DMS79 (cell line): ENCODE data around the gene AZGP1.
"Not testable (repeated sequence)": the region's sequence is repeated elsewhere in the genome, so short reads cannot be mapped to it uniquely, and the experiment has no call there.

Experiments
- DNase-seq: peaks from one replicate; lab custom pipeline; 2025; lab: John Stamatoyannopoulos, UW

Gene AZGP1

DNA sequence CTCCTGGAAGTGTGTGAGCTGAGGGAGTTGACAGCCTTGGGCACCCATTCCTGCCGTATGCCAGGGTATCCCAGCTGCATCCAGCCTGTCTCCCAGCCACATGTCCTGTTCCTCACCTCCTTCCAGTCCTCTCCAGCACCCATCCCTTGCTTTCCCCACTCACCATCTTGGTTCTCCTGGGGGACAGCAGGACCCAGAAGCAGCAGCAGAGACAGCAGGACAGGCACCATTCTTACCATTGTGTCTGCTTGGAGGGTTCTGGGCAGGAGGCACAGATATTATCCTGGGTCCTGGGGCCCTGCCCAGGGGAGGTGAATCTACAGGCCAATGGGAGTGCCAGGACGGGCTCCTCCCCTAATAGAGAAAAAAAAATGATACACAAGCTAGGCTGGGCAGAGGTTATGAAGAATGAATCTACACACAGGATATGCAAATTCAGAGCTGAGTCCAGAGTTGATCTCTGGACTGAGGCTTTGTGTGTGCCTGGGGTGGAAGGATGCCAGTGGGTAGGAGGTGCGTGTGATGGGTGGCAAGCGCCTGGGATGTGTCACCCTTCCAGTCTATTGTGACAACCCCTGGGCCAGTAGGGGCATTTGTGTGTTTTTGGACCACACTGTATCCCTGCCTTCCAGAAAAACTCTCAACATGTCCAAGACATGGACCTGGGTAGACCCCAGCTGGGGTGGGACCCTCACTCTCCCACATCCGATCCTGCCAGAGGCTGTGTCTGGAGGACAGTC is at the start of gene AZGP1:
TSS of gene AZGP1 (minus strand) at position 250 of the 740 bp plus-strand sequence. CDS start at position 239, 11 bp downstream.
- DNase-seq: no peak

DNA sequence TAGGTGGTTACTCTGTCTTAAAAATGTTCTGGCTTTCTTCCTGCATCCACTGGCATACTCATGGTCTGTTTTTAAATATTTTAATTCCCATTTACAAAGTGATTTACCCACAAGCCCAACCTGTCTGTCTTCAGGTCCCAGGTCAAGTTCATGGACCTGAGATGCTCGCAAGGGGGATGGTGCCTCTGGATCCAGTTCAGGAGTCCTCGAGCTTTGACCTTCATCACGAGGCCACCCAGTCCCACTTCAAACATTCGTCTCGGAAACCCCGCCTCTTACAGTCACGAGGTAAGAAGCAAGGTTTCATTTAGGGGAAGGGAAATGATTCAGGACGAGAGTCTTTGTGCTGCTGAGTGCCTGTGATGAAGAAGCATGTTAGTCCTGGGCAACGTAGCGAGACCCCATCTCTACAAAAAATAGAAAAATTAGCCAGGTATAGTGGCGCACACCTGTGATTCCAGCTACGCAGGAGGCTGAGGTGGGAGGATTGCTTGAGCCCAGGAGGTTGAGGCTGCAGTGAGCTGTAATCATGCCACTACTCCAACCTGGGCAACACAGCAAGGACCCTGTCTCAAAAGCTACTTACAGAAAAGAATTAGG is 48.3 kb upstream of the AZGP1 start:
- no peak for DNase-seq

DNA sequence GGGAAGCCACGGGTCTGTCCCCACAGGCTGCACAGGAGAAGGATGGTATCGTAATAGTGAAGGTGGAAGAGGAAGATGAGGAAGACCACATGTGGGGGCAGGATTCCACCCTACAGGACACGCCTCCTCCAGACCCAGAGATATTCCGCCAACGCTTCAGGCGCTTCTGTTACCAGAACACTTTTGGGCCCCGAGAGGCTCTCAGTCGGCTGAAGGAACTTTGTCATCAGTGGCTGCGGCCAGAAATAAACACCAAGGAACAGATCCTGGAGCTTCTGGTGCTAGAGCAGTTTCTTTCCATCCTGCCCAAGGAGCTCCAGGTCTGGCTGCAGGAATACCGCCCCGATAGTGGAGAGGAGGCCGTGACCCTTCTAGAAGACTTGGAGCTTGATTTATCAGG is 47.7 kb upstream of the AZGP1 start:
- DNase-seq: no peak

DNA sequence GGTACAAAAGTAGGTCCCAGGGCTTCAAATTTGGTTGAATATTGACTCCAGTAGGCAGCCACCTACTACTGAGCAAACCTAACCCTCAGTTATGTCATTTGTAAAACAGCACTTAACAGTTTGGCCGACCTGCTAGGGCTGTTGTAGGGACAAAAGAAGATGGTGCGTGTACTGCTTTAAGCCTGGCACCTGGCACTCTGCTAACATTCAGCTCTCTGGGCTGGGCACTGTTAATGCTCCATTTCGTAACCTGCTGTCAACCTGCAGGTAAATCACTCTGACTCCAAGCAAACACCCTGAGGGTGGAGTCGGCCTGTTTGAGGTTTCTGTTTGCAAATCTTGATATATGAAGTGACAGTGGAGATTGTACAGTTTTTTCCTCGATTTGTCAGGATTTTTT is 46.8 kb upstream of the AZGP1 start:
- DNase-seq: no peak

GRCh38 chr7:100021297-100021696 is 45.5 kb upstream of the AZGP1 start:
- DNase-seq: no peak

DNA sequence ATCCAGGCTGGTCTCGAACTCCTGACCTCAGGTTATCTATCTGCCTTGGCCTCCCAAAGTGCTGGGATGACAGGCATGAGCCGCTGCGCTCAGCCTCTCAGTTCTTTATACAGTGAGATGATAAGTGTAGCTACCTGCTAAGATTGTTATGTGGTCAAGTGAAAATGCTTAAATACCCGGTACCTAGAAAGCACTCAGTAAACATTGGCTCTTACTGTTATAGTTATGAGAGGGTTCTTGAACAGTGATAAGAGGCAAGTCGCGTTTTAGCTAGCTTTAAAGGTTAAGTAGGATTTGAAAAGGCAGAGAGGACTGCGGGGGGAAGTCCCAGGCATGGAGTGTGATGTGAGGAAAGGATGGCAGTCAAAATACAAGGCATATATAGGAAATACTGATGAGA is 44.1 kb upstream of the AZGP1 start:
- DNase-seq: peak; percentile 89

DNA sequence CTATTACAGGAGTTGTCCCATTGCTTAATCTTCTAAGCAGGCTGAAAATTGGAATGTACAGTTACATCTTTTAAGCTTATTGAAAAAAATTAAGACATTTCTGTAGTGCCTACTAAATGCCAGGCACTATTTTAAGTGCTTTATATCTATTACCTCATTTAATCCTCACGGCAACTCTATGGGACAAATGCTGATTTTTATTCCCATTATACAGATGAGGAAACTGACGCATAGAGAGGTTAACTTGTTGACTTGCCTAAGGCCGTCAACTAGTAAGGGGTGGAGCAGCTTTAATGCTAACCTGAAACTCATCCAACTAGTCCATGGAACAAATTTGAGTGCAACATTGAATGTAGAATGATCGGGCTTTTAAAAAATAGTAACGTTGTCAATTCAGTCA is 42.0 kb upstream of the AZGP1 start:
- no peak for DNase-seq

- no peak for DNase-seq
These were observed 41.5 kb upstream of the AZGP1 start for GRCh38 chr7:100017300-100017699.

DNA sequence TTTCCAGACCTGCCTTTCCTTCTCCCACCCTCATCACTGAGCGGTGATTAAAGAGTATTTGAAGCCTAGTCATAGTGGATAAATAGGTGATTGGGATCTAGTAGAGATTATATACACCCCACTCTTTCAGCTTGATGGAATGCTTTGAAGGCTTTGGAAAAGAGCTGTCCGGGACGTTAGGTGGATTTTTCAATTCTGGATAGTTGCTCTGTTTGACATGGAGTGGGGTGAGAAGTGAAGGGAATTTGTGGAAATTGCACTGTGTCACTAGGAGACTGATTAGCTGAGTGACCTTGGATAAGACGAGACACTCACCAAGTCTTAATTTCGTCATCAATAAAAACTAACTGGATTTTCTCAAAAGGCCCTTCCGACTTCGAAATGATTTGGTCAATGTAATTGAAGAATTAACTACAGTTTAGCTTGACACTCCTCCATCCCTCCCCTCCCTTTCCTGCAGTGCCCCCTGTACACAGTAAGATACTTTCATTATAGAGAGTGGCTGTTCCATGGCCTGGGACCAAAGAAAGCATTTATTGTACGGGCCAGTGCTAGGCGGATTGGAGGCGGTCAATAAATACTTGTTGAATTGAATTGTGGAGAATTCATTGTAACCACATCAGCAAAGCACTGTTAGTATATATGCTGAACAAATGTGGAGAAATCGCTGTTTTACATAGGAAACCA is 40.5 kb upstream of the AZGP1 start:
- DNase-seq: no peak

DNA sequence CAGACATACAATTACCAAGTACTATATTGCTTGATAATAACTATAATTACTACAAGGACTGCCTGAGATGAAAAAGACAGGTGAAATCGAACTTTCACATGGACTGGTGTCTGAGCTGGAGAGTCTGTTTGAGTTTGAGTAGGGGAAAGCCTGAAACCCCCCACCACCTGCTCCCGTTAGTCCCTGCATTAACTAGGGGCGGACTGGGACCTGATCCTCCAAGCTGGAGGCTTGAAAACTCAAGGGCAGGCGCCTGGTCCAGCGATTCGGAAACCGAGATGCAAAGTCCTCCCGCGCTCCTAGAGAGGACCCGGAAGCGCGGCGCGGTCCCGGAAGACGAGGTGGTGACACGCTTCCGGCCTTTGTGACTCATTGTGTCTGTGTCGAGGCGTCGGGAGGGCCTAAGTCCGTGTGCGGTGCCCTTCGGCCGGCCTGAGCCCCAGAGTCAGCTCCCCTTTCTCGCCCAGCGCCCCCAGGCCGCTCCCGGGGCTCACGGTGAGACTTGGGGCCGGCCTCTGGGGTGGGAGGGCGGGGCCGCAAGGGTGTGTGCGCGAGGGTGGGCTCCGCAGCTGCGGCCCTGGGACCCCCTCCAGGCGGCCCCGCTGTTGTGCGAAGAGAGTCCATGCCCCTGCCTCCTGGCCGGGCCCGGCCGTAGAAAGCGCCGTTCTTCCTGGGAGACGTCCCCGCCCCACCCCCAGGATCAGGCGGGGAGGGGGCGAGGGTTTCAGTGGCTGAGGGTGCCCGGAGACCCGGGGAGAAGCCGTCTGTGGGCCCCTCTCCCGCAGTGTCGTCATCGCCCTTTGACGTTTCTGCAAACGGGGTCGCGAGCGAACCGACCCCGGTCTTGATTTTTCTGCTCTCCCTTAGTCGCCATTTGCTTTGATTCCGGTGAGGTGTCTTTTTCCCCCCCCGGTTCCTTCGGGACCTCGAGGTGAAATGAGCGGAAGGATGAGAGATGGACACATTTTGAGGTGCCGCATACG is 39.7 kb upstream of the AZGP1 start, which contains the start of gene ZKSCAN1:
TSS of gene ZKSCAN1 (plus strand) at position 365 of the 983 bp plus-strand sequence. CDS start 7,911 bp downstream, outside the sequence.
- DNase-seq: peak; percentile 85

- DNase-seq: no peak
These were observed 37.5 kb upstream of the AZGP1 start for GRCh38 chr7:100013328-100013676.

DNA sequence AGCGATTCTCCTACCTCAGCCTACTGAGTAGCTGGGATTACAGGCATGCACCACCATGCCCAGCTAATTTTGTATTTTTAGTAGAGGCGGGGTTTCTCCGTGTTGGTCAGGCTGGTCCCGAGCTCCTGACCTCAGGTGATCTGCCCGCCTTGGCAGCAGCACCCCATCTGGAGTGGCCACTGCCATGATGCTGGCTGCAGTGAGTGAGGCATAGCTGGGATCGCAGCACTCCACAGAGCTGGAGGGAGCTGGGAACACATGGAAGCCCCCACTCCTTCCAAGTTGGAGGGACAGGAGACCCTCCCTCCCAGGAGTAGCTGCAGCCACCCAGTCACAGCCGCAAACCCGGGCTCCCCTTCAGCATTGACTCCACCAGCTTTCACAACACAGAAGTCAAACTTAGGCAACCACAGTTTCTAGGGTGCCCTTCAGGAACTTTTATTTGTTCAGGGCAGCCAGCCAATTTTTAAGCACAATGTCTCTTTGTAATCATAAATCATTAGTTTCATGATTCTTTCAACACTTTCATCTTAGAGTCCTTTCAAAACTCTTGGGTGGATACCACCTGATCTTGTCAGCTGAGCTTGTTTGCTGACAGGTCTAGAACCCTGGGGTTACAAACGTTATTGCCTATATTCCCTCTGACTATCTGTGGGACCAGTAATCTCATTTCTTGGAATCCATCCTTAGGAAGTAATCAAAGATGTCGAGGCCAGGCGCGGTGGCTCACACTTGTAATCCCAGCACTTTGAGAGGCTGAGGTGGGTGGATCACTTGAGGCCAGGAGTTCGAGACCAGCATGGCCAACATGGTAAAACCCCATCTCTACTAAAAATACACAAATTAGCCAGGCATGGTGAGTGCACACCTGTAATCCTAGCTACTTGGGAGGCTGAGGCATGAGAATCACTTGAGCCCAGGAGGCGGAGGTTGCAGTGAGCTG is 36.8 kb upstream of the AZGP1 start:
- peak; percentile 13 for DNase-seq

GRCh38 chr7:100011516-100011915 is 35.7 kb upstream of the AZGP1 start:
- DNase-seq: no peak

GRCh38 chr7:100010901-100011300 is 35.1 kb upstream of the AZGP1 start:
- no peak for DNase-seq

- DNase-seq: not testable (repeated sequence)
These were observed 34.1 kb upstream of the AZGP1 start for GRCh38 chr7:100009952-100010351.

- DNase-seq: no peak
These were observed 32.7 kb upstream of the AZGP1 start for GRCh38 chr7:100008525-100008924.

GRCh38 chr7:100007887-100008286 is 32.1 kb upstream of the AZGP1 start:
- no peak for DNase-seq

DNA sequence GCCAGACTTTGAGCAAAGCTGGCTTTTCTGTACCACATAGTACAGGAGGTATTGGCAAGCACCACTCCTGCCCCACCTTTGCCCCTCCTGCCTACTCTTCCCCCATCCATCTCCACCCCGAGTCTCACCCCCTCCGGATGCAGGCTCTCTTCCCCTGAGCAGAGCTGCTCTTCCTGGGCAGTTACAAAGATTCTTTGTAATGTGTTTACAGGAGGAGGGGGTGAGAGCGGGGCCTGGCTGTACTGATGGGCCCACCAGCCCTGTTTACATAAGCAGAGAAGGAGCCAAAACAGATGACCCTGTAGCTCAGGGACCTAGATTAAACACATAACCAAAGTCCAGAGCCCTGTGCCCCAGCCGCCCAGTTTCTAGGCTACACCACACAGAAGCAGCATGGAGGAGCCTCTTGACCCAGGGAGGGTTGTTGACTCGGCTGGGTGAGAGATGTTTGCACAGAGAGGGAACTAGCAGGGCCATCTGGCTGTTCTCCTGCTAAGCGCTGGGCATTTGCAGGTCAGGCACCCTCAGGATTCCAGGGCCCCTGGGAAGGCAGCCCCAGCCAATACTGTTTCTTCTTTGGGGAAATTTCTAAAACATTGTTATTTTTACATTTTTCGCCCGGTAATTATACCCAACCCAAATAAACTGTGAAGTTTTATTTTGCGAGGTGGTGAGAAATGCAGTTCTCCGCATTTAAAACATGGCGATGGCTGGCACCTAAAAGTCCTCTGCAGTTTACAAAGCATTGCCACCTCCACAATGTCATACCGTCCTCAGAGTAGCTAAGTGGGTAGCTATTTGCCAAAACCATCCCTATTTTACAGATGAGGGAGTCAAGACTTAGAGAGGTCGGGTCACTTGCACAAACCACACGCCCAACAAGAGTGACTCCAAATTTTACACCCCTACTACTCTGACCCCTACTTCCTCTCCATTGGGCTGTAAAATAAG is 28.2 kb upstream of the AZGP1 start:
- no peak for DNase-seq

GRCh38 chr7:100000239-100000638 is 24.4 kb upstream of the AZGP1 start:
- no peak for DNase-seq
